Vagina (tissue), 2 donors: ENCODE data around the gene ZRSR2.

Source experiments
- CTCF ChIP-seq, 3 experiments: fragments of 450-650 bp in 2 of 3; fragments of 200-600 bp in 1 of 3; sonication (generic) in 1 of 3; IDR thresholded peaks; one replicate each; pipeline ENCODE4 v1.5.1; 2017 to 2019; ENCODE audit warnings: antibody characterized with exemption in 3 of 3, mild to moderate bottlenecking in 2 of 3, moderate library complexity in 2 of 3
- POLR2A ChIP-seq, 2 donors: fragments of 450-650 bp; IDR thresholded peaks; one replicate each; pipeline ENCODE4 v1.6.1; 2017; ENCODE audit warnings: antibody characterized with exemption in 2 of 2, mild to moderate bottlenecking in 2 of 2, moderate library complexity in 2 of 2

GRCh38 chrX:15745179-15745578 is 45.1 kb upstream of the ZRSR2 start:
- TF ChIP-seq CTCF (IDR thresholded peaks at IDR 0.05) (no peak), POLR2A (IDR thresholded peaks at IDR 0.05) (no peak)
